ACC112 (cell line): ENCODE measurements around the gene GABRA5.

Experiments used
- H2AFZ ChIP-seq: fragments of 200-600 bp; sonication (generic); one replicate; pipeline ENCODE4 v1.6.0; 2017; ENCODE audit warnings: antibody characterized with exemption, low read length; ENCODE audit not compliant: unreplicated experiment
- H3K27ac ChIP-seq: fragments of 200-600 bp; sonication (generic); 2 replicates; pipeline ENCODE4 v1.5.1; 2014; ENCODE audit warnings: low read depth, mild to moderate bottlenecking, antibody characterized with exemption, low read length, moderate library complexity
- H3K27me3 ChIP-seq: fragments of 200-600 bp; sonication (generic); 2 replicates; pipeline ENCODE4 v1.6.1; 2014; ENCODE audit warnings: mild to moderate bottlenecking, antibody characterized with exemption, low read length, moderate library complexity, mixed read lengths; ENCODE audit not compliant: insufficient read depth
- H3K36me3 ChIP-seq: fragments of 200-600 bp; sonication (generic); 2 replicates; pipeline ENCODE4 v1.6.1; 2016; ENCODE audit warnings: mild to moderate bottlenecking, antibody characterized with exemption, low read length, moderate library complexity, mixed read lengths; ENCODE audit not compliant: insufficient read depth
- H3K4me1 ChIP-seq: fragments of 200-600 bp; sonication (generic); one replicate; pipeline ENCODE4 v1.6.1; 2016; ENCODE audit warnings: low read length, mixed read lengths; ENCODE audit not compliant: insufficient read depth, unreplicated experiment, control insufficient read depth
- H3K4me3 ChIP-seq: fragments of 200-600 bp; sonication (generic); 2 replicates; pipeline ENCODE4 v1.5.1; 2014; ENCODE audit warnings: mild to moderate bottlenecking, low read depth, low read length
- H3K79me2 ChIP-seq: fragments of 200-600 bp; sonication (generic); one replicate; pipeline ENCODE4 v1.6.0; 2016; ENCODE audit warnings: low read length; ENCODE audit not compliant: control insufficient read depth, unreplicated experiment, insufficient read depth

The GABRA5 gene

DNA sequence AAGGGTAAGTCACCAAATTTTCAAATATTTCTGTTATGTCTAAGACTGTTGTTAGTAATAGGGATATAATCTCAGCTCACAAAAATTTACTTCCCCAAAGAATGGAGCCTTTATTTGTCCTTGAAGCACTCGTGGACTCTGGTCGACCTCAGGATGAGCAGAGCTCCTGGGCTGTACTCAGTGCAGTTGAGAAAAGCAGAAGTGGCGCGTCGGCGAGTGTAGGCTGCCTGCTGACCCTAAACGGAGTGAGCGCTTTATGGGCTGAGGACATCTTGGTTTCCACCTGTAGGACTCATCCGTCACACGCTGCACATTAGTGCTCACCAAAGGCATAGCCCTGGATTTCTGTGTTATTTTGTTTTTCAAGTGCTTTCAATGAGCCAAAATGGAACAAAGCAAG lies 11.0 kb downstream of the GABRA5 start:
- H2AFZ ChIP-seq: no peak overlapping the region
- H3K27me3 ChIP-seq: no peaks in the 10 kb centered on the region
- H3K36me3 ChIP-seq: no peaks in the 10 kb centered on the region
- H3K4me3 ChIP-seq: no peak overlapping the region
- H3K79me2 ChIP-seq: no peaks in the 10 kb centered on the region
- H3K4me1 ChIP-seq: no peaks in the 10 kb centered on the region
- H3K27ac ChIP-seq: no peak overlapping the region

DNA sequence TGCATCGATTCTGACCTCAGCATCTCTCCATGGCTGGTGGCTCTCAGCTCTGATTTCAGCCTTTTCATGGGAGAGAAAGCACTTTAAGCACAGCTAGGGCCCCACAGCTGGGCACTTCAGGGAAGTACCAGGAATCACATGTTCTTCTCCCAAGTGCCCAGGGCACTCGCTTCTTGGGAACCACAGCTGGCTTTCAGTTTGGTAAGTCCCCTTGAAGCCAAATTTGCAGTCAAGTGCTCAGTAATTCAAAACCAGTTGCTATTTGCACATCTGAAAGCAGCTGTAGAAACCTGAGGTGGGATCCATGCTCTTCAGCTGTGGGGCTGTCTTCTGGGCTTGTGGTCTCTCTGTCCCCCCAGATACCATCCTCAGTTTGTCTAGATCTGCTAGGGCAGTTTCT lies 12.8 kb downstream of the GABRA5 start:
- H3K4me3 ChIP-seq: no peak overlapping the region
- no peaks in the 10 kb centered on the region for H3K36me3 ChIP-seq
- H3K4me1 ChIP-seq: no peaks in the 10 kb centered on the region
- H2AFZ ChIP-seq: no peak overlapping the region
- H3K27ac ChIP-seq: no peak overlapping the region
- no peaks in the 10 kb centered on the region for H3K27me3 ChIP-seq
- H3K79me2 ChIP-seq: no peaks in the 10 kb centered on the region

GRCh38 chr15:26882112-26882511 lies 15.2 kb downstream of the GABRA5 start:
- H3K4me1 ChIP-seq: no peaks in the 10 kb centered on the region
- no peaks in the 10 kb centered on the region for H3K27me3 ChIP-seq
- H3K79me2 ChIP-seq: no peaks in the 10 kb centered on the region

GRCh38 chr15:26882616-26883365 lies 15.9 kb downstream of the GABRA5 start:
- H3K36me3 ChIP-seq: no peaks in the 10 kb centered on the region
- no peaks in the 10 kb centered on the region for H3K27me3 ChIP-seq
- no peak overlapping the region for H2AFZ ChIP-seq
- no peaks in the 10 kb centered on the region for H3K4me1 ChIP-seq
- H3K79me2 ChIP-seq: no peaks in the 10 kb centered on the region
- no peak overlapping the region for H3K27ac ChIP-seq
- H3K4me3 ChIP-seq: no peak overlapping the region

More at GRCh38 chr15:26882112-26882511, 15.2 kb downstream of the GABRA5 start:
- Histone ChIP-seq H3K36me3 (no peaks in the 10 kb centered on the region), H3K27ac (no peak overlapping the region), H2AFZ (no peak overlapping the region), H3K4me3 (no peak overlapping the region)

GRCh38 chr15:26883466-26883865 lies 16.6 kb downstream of the GABRA5 start:
- Histone ChIP-seq H2AFZ (no peak overlapping the region), H3K27ac (no peak overlapping the region), H3K27me3 (no peaks in the 10 kb centered on the region), H3K4me1 (no peaks in the 10 kb centered on the region), H3K36me3 (no peaks in the 10 kb centered on the region), H3K4me3 (no peak overlapping the region), H3K79me2 (no peaks in the 10 kb centered on the region)

DNA sequence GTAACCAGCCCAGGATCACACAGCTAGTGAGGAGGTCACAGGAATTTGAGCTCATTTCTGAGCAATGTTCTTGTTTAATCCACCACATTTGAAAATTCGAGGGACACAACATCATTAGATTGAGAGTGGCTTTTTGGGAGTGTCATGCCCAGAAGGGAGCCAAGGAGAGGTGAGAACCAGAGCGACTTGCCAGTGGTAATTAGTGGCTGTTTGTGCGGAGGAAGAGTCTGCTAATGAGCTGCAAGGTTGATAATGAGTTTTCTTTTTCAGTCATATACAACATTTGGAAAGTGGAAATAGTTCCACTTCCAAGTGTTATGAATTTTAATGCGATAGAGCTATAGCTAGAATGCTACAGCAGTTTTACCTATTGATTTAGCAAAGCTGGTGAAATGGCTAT lies 19.7 kb downstream of the GABRA5 start:
- Histone ChIP-seq H2AFZ (no peak overlapping the region), H3K27ac (no peak overlapping the region), H3K36me3 (no peaks in the 10 kb centered on the region), H3K4me1 (peaks cover under 1% of the 10 kb centered on the region), H3K4me3 (no peak overlapping the region), H3K79me2 (no peaks in the 10 kb centered on the region), H3K27me3 (peaks cover under 1% of the 10 kb centered on the region; the same call in 1 of the 2 replicates)

DNA sequence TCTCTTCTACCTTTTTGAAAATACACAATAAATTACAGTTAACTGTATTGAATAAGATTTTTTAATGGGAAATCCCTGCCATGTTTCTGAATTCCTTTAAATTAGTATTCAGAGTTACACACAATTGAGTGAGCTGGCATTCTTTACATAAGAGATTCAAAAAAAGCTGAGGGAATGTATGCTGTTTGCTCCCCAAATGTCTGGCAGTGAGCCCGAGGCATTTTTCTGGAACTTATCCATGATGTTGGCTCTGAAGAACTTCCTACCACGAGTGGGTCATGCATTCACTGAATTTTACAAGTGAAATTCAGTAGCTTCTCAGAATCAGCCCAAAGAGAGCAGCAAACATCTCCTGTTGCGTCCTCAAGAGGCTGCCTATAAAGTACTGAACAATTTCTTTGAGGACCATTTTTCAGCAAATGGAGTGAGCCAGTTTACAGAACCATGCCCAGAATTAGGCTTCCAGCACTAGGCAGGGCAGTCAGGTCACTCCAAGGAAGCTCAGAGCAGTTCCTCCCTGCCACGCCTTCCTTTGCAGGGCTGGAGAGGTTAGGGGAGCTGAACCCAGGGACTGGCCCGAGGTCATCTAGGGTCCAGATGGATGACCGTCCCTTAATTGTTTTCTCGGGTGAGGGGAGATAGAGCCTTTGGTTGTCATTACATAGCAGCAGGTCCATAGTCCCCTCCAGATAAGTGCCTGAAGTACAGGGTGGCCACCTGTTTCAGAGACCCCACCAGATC lies 21.2 kb downstream of the GABRA5 start:
- H3K27me3 ChIP-seq: peaks cover 14% of the 10 kb centered on the region; the same call in 1 of the 2 replicates
- no peak overlapping the region for H3K27ac ChIP-seq
- H3K36me3 ChIP-seq: no peaks in the 10 kb centered on the region
- no peak overlapping the region for H2AFZ ChIP-seq
- H3K4me3 ChIP-seq: no peak overlapping the region
- no peaks in the 10 kb centered on the region for H3K79me2 ChIP-seq
- peaks cover 4% of the 10 kb centered on the region for H3K4me1 ChIP-seq

DNA sequence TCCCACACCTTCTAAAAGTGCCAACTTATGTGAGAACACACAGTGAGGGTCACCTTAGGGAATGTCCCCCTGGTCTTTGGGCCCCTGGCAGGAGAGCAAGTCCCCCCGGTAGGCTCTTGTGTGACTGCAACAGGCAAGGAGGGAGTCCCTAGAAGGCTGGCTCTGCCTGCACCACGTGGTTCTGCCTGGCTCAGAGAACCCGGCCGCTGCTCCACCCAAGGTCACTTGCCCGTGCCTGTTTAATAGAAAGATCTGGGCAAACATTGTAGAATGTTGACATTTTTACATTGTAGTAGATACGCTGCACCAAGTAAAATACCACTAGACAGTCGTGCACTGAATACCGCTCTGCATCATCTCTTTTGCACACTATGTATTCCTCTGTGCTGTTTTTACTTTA lies 21.9 kb downstream of the GABRA5 start:
- no peaks in the 10 kb centered on the region for H3K79me2 ChIP-seq
- no peaks in the 10 kb centered on the region for H3K36me3 ChIP-seq
- H3K4me3 ChIP-seq: no peak overlapping the region
- H3K4me1 ChIP-seq: peaks cover 4% of the 10 kb centered on the region
- H3K27ac ChIP-seq: no peak overlapping the region
- no peak overlapping the region for H2AFZ ChIP-seq
- H3K27me3 ChIP-seq: peaks cover 14% of the 10 kb centered on the region; the same call in 1 of the 2 replicates

DNA sequence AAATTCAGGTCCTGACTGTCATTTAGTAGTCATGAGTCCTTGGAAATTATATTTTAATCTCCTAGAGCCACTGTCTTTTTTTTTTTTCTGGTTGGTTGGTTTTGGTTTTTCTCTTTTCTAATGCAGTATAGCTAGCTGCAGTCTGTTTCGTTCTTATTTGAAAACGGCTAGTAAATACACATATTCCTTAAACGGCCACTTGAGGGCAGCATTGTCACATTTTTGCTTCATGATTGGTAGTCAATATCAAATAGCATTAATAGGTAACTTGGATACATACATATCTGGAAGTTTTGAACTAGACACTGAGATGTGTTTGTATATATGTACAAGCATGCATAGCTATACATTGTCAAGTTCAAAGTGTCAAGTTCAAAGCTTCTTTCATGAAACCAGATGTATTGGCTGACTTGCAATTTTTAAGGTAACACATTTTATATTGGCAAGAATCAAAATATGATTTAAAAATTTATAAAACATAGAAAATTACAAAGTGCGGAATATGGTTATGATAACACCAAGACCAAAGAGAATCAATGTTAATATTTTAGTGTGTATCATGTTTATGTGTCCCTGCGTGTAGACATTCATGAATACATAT lies 22.5 kb downstream of the GABRA5 start:
- H3K4me3 ChIP-seq: no peak overlapping the region
- peaks cover 14% of the 10 kb centered on the region; the same call in 1 of the 2 replicates for H3K27me3 ChIP-seq
- H2AFZ ChIP-seq: no peak overlapping the region
- no peak overlapping the region for H3K27ac ChIP-seq
- no peaks in the 10 kb centered on the region for H3K79me2 ChIP-seq
- no peaks in the 10 kb centered on the region for H3K36me3 ChIP-seq
- peaks cover 4% of the 10 kb centered on the region for H3K4me1 ChIP-seq

DNA sequence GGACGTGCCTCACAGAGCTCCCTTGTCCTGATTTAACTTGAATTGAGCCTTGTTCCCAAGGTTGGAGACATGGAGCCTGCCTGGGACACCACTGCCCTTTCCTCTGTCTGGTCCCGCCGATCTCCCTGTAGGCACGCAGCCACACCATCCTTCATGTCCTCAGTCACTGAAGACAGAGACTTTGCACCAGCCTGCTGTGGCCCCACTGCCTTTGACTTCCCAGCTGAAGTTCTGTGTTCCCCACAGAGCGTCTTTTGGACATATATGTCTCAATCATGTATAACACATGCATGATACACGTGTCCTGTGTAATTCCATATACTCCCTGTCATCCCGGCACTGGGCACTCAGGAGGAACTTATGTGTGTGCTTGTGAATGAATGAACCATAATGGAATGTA lies 23.6 kb downstream of the GABRA5 start:
- Histone ChIP-seq H3K27ac (no peak overlapping the region), H3K36me3 (no peaks in the 10 kb centered on the region), H2AFZ (no peak overlapping the region), H3K4me3 (no peak overlapping the region), H3K4me1 (peaks cover 4% of the 10 kb centered on the region), H3K79me2 (no peaks in the 10 kb centered on the region), H3K27me3 (peaks cover 14% of the 10 kb centered on the region; the same call in 1 of the 2 replicates)
